ENCODE data around the gene SLC17A7.

SLC17A7 gene

GRCh38 chr19:49403404-49404187 lies 37.7 kb downstream of the SLC17A7 start:
- peak overlapping the region; percentile 90 for H3K27ac ChIP-seq (ENCODE audit: low read depth, low read length)

GRCh38 chr19:49400029-49400428 lies 41.3 kb downstream of the SLC17A7 start:
- H3K9me3 ChIP-seq (ENCODE audit: control insufficient read depth, insufficient read depth, low read length): no peaks in the 10 kb centered on the region
- TF ChIP-seq CTCF (IDR thresholded peaks at IDR 0.05; ENCODE audit: low read depth, low read length, poor library complexity, severe bottlenecking) (no peak), EZH2phosphoT487 (IDR thresholded peaks at IDR 0.05; ENCODE audit: borderline replicate concordance, low read length) (no peak)
- H3F3A ChIP-seq (ENCODE audit: control insufficient read depth, insufficient read depth): peaks cover 5% of the 10 kb centered on the region
- no peaks in the 10 kb centered on the region for H3K36me3 ChIP-seq (ENCODE audit: control insufficient read depth, low read length)
- H4K20me1 ChIP-seq (ENCODE audit: control insufficient read depth, insufficient read depth, low read depth, low read length): no peaks in the 10 kb centered on the region
- H3K27ac ChIP-seq (ENCODE audit: low read depth, low read length): no peak overlapping the region
- no peaks in the 10 kb centered on the region for H3K9me2 ChIP-seq (replicated peaks; ENCODE audit: control insufficient read depth, low read length)
- no peak overlapping the region for H3K4me3 ChIP-seq (ENCODE audit: low read length)
- H3K4me1 ChIP-seq (ENCODE audit: control insufficient read depth, low read length): peaks cover 28% of the 10 kb centered on the region
- H3K79me2 ChIP-seq (ENCODE audit: control insufficient read depth, low read length): no peaks in the 10 kb centered on the region
- H3K27me3 ChIP-seq (ENCODE audit: control insufficient read depth, low read length): no peaks in the 10 kb centered on the region
- H3K4me2 ChIP-seq (ENCODE audit: low read length): no peak overlapping the region

More at GRCh38 chr19:49403404-49404187, 37.7 kb downstream of the SLC17A7 start:
- Histone ChIP-seq H3K4me3 (ENCODE audit: low read length) (peak overlapping the region; percentile 56), H4K20me1 (ENCODE audit: control insufficient read depth, insufficient read depth, low read depth, low read length) (no peaks in the 10 kb centered on the region), H3K27me3 (ENCODE audit: control insufficient read depth, low read length) (no peaks in the 10 kb centered on the region), H3K9me2 (replicated peaks; ENCODE audit: control insufficient read depth, low read length) (no peaks in the 10 kb centered on the region), H3K9me3 (ENCODE audit: control insufficient read depth, insufficient read depth, low read length) (no peaks in the 10 kb centered on the region), H3F3A (ENCODE audit: control insufficient read depth, insufficient read depth) (peaks cover 10% of the 10 kb centered on the region), H3K36me3 (ENCODE audit: control insufficient read depth, low read length) (no peaks in the 10 kb centered on the region), H3K4me2 (ENCODE audit: low read length) (peak overlapping the region; percentile 88), H3K79me2 (ENCODE audit: control insufficient read depth, low read length) (no peaks in the 10 kb centered on the region), H3K4me1 (ENCODE audit: control insufficient read depth, low read length) (peaks cover 42% of the 10 kb centered on the region)
- no peak for TF ChIP-seq EZH2phosphoT487 (IDR thresholded peaks at IDR 0.05; ENCODE audit: borderline replicate concordance, low read length)
- no peak for TF ChIP-seq CTCF (IDR thresholded peaks at IDR 0.05; ENCODE audit: low read depth, low read length, poor library complexity, severe bottlenecking)

- no peaks in the 10 kb centered on the region for H3K36me3 ChIP-seq (ENCODE audit: control insufficient read depth, low read length)
- TF ChIP-seq EZH2phosphoT487 (IDR thresholded peaks at IDR 0.05; ENCODE audit: borderline replicate concordance, low read length) (no peak), CTCF (IDR thresholded peaks at IDR 0.05; ENCODE audit: low read depth, low read length, poor library complexity, severe bottlenecking) (no peak)
- peaks cover 17% of the 10 kb centered on the region for H3K4me1 ChIP-seq (ENCODE audit: control insufficient read depth, low read length)
- H3K4me3 ChIP-seq (ENCODE audit: low read length): no peak overlapping the region
- H3K9me2 ChIP-seq (replicated peaks; ENCODE audit: control insufficient read depth, low read length): no peaks in the 10 kb centered on the region
- no peaks in the 10 kb centered on the region for H3K9me3 ChIP-seq (ENCODE audit: control insufficient read depth, insufficient read depth, low read length)
- no peaks in the 10 kb centered on the region for H4K20me1 ChIP-seq (ENCODE audit: control insufficient read depth, insufficient read depth, low read depth, low read length)
- no peaks in the 10 kb centered on the region for H3K79me2 ChIP-seq (ENCODE audit: control insufficient read depth, low read length)
- no peak overlapping the region for H3K4me2 ChIP-seq (ENCODE audit: low read length)
- no peaks in the 10 kb centered on the region for H3K27me3 ChIP-seq (ENCODE audit: control insufficient read depth, low read length)
- H3F3A ChIP-seq (ENCODE audit: control insufficient read depth, insufficient read depth): peaks cover 5% of the 10 kb centered on the region
- no peak overlapping the region for H3K27ac ChIP-seq (ENCODE audit: low read depth, low read length)
These were observed 42.4 kb downstream of the SLC17A7 start for GRCh38 chr19:49398931-49399330.
